NCI-H187 treated with DMSO at 0.1 percent for 48 hours (cell line): ENCODE results near the gene GABBR2.
"Not testable (repeated sequence)": the region's sequence is repeated elsewhere in the genome, so short reads cannot be mapped to it uniquely, and the experiment has no call there.

ENCODE experiments used
- DNase-seq: peaks from one replicate; lab custom pipeline; 2025; lab: John Stamatoyannopoulos, UW

The GABBR2 gene

GRCh38 chr9:98686961-98687855 is 21.5 kb downstream of the GABBR2 start:
- no peak for DNase-seq

GRCh38 chr9:98684816-98685215 is 23.9 kb downstream of the GABBR2 start:
- not testable (repeated sequence) for DNase-seq

GRCh38 chr9:98678244-98678842 is 30.4 kb downstream of the GABBR2 start:
- DNase-seq = no peak

- DNase-seq = no peak
Observed at GRCh38 chr9:98673681-98674080, 35.1 kb downstream of the GABBR2 start.

- DNase-seq = no peak
Observed at GRCh38 chr9:98667005-98667640, 41.6 kb downstream of the GABBR2 start.

- no peak for DNase-seq
Observed at GRCh38 chr9:98665501-98665900, 43.2 kb downstream of the GABBR2 start.

GRCh38 chr9:98660541-98660940 is 48.2 kb downstream of the GABBR2 start:
- DNase-seq = no peak

- no peak for DNase-seq
Observed at GRCh38 chr9:98658951-98659351, 49.8 kb downstream of the GABBR2 start.

GRCh38 chr9:98657897-98658296 is 50.8 kb downstream of the GABBR2 start:
- DNase-seq = no peak

- DNase-seq = no peak
Observed at GRCh38 chr9:98656511-98656910, 52.2 kb downstream of the GABBR2 start.

- DNase-seq = not testable (repeated sequence)
Observed at GRCh38 chr9:98655428-98655827, 53.3 kb downstream of the GABBR2 start.

GRCh38 chr9:98654247-98654646 is 54.5 kb downstream of the GABBR2 start:
- no peak for DNase-seq

GRCh38 chr9:98652741-98653140 is 56.0 kb downstream of the GABBR2 start:
- no peak for DNase-seq

GRCh38 chr9:98652302-98652701 is 56.4 kb downstream of the GABBR2 start:
- no peak for DNase-seq

- no peak for DNase-seq
Observed at GRCh38 chr9:98647236-98647635, 61.5 kb downstream of the GABBR2 start.

GRCh38 chr9:98644011-98644410 is 64.7 kb downstream of the GABBR2 start:
- no peak for DNase-seq

- no peak for DNase-seq
Observed at GRCh38 chr9:98642661-98643312, 65.9 kb downstream of the GABBR2 start.

GRCh38 chr9:98641695-98642094 is 67.0 kb downstream of the GABBR2 start:
- DNase-seq = no peak

GRCh38 chr9:98640394-98640793 is 68.3 kb downstream of the GABBR2 start:
- DNase-seq = no peak

GRCh38 chr9:98639133-98639532 is 69.6 kb downstream of the GABBR2 start:
- no peak for DNase-seq

GRCh38 chr9:98637381-98637780 is 71.4 kb downstream of the GABBR2 start:
- no peak for DNase-seq

- DNase-seq = no peak
Observed at GRCh38 chr9:98635374-98635773, 73.4 kb downstream of the GABBR2 start.
